ENCODE results near the gene TH. TPM values are rescaled to one million over a fixed set of nuclear protein-coding genes. Genes with fewer than 3 reads are reported as not detected.

The TH gene
- total and polyA plus RNA-seq, 5 donors: not detected

DNA sequence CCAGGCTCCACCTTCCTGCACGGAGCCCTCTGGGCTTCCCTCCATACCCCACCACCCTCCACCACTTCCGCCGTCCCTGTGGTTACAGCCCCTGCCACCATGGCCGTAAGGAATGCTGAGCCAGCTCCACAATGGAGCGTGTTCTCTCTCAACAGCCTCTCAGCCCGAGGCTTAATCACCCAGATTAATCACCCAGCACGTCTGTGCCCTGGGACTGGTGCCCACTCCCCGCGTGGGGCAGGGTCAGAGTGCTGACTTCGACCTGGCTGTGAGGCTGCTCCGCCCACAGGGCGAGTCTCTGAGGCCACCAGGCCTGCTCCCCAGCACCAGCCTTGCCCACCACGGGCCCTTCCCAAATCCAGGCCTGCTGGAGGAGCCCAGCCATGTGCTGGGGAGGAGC lies 4.0 kb upstream of the TH start:
- H3K4me1 ChIP-seq (ENCODE audit: control insufficient read depth, insufficient read depth, low read length): no peaks in the 10 kb centered on the region
- no peaks in the 10 kb centered on the region for H3K9me3 ChIP-seq (ENCODE audit: control insufficient read depth, low read length)
- no peak for DNase-seq
- H3K4me3 ChIP-seq (ENCODE audit: low read length): no peak overlapping the region
- H3K27me3 ChIP-seq (ENCODE audit: control insufficient read depth, insufficient read depth): no peaks in the 10 kb centered on the region
- H3K27ac ChIP-seq (ENCODE audit: low read length): no peak overlapping the region
- ATAC-seq: peak; percentile 34 to 46
- 43% methylated on average over 13 of the region's 13 CpGs for WGBS
- intact Hi-C loops (cut with DNase I): no loop called here

DNA sequence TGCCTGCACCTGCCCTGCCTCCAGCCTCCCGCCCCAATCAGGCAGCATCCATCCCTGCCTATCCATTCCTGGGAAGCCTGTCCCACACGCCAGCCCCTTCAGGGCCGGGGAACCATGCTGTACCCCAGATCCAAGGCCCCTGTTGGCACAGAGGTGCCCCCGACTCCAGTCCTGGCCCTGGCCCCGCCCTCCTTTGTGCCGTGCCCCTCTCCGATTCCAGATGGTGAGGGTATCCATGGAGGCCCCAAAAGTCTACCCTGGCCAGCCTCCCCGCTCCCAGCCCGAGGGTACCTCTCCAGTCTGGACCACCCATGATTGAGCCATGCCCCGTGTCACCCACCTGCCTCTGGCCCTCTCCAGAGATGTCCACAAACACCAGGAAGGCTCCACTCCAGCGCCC lies 2.7 kb upstream of the TH start:
- Histone ChIP-seq H3K4me3 (ENCODE audit: low read length) (no peak overlapping the region), H3K4me1 (ENCODE audit: control insufficient read depth, insufficient read depth, low read length) (no peaks in the 10 kb centered on the region), H3K27me3 (ENCODE audit: control insufficient read depth, insufficient read depth) (no peaks in the 10 kb centered on the region), H3K9me3 (ENCODE audit: control insufficient read depth, low read length) (no peaks in the 10 kb centered on the region), H3K27ac (ENCODE audit: low read length) (no peak overlapping the region)
- DNase-seq (no peak), ATAC-seq (no peak)
- WGBS: 89% methylated on average over 11 of the region's 11 CpGs
- intact Hi-C loops (cut with DNase I): no loop called here

DNA sequence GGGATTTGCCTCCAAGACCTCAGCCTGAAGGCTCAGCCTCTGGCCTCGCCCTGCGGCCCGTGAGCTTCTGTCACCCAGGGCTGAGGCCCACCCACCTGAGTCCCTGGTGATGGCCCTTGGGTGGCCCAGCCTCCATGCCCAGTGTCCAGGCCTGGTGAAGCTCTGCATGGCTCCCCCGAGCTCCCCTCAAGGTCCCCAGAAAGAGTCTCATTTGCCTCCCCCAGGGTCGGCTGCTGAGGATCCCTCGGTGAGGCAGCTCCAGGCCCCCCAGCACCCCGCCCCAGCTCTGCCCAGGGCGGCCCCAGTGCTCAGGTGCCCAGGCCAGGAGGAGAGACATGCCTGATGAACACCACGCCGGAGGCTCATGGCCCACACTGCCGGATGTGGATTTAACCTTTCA lies 2.1 kb upstream of the TH start:
- no peak overlapping the region for H3K4me3 ChIP-seq (ENCODE audit: low read length)
- H3K9me3 ChIP-seq (ENCODE audit: control insufficient read depth, low read length): no peaks in the 10 kb centered on the region
- no peak overlapping the region for H3K27ac ChIP-seq (ENCODE audit: low read length)
- H3K27me3 ChIP-seq (ENCODE audit: control insufficient read depth, insufficient read depth): no peaks in the 10 kb centered on the region
- intact Hi-C loops (cut with DNase I): no loop called here
- ATAC-seq: no peak
- WGBS: 57% methylated on average over 11 of the region's 11 CpGs
- H3K4me1 ChIP-seq (ENCODE audit: control insufficient read depth, insufficient read depth, low read length): no peaks in the 10 kb centered on the region
- no peak for DNase-seq

DNA sequence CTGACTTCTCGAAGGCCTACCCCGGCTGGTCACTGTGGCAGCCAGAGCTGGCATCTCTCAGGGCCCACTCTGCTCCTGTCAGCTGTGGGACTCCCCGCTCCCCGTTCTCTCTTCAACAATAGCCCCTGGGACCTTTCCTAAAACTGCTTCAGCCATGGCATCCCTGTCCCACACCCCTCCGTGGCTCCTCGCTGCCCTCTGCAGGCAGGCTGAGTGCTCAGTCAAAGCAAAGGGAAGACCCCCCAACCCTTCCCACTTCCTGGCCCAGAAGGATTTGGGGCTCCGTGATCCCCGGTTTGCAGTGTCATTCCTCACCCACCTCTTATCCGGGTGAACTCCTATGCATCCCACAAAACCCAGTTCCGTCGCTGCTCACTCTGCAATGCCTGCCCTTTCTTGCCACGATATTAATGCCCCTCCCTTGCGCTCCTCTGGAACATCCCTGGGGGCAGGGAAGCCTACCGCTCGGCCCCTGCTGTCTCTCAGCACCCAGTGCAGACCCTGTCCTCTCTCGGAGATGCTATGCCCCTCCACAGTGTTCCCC lies 1.6 kb upstream of the TH start:
- Histone ChIP-seq H3K4me1 (ENCODE audit: control insufficient read depth, insufficient read depth, low read length) (no peaks in the 10 kb centered on the region), H3K4me3 (ENCODE audit: low read length) (no peak overlapping the region), H3K9me3 (ENCODE audit: control insufficient read depth, low read length) (no peaks in the 10 kb centered on the region), H3K27me3 (ENCODE audit: control insufficient read depth, insufficient read depth) (no peaks in the 10 kb centered on the region), H3K27ac (ENCODE audit: low read length) (no peak overlapping the region)
- 78% methylated on average over 16 of the region's 16 CpGs for WGBS
- ATAC-seq (no peak), DNase-seq (no peak)
- intact Hi-C loops (cut with DNase I): no loop called here

DNA sequence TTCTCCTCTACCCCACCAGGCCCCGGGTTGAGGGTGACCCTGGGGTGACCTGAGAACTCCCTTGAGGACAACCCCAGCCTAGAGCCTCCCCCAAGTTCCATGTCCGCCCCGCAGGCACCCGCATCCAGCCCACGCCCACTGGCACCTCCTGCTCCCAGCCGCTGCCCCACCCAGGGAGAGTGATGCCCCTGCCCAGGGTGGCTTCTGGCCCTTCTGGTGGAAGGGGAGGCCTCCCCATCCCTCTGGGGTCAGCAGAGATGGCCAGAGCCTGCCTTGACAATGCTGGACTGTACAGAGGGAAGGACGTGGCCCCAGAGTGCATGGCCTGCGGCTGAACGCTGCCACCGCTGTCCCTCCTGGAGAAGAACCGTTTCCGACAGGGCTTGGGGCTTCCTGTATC lies 1.1 kb upstream of the TH start:
- no peak for ATAC-seq
- Histone ChIP-seq H3K27ac (ENCODE audit: low read length) (no peak overlapping the region), H3K27me3 (ENCODE audit: control insufficient read depth, insufficient read depth) (no peaks in the 10 kb centered on the region), H3K4me1 (ENCODE audit: control insufficient read depth, insufficient read depth, low read length) (no peaks in the 10 kb centered on the region), H3K9me3 (ENCODE audit: control insufficient read depth, low read length) (no peaks in the 10 kb centered on the region), H3K4me3 (ENCODE audit: low read length) (no peak overlapping the region)
- intact Hi-C loops (cut with DNase I): no loop called here
- WGBS: 83% methylated on average over 12 of the region's 12 CpGs
- peak in 1 of 3 donors; percentile 30 for DNase-seq

DNA sequence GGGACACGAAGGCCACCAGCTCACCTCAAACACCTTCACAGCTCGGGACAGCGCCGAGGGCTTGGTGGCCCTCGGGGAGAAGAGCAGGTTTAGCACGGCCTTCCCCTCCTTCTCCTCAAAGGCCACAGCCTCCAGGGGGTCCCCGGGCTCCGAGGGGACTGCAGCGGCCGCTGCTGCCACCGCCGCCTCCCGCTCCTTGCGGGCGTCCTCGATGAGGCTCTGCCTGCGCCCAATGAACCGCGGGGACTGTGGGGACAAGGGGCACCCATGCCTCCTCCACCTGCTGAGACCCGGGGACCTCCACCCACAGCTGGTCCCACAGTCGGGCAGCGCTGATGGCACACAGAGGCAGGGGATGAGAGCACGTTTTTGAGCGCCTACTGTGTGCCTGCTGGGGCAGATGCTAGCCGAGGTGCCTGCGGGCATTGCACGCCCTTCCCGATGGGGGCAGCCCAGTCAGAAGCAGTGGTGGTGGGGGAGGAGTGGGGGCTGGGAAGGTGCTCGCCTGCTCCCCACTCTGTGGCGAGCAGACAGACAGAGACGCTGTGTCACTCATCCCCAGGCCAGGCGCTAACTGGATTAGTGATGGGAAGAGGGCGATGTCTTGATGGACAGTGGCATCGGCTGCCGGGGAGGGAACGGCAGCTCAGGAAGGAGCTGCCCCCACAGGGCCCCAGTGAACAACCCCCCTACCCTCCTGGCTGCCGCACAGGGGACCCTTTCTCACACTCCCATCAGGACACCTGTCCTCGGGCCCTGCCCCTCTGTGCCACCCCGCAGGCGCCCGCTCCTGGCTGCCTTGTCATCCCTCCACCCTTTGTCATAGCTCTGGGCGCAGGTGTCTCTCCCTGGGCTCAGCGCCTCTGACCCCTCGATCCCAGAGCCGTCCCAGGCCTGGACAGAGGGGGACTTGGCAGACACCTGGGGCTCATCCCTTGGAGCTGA lies 1.7 kb downstream of the TH start:
- intact Hi-C loops (cut with DNase I): no loop called here
- no peak overlapping the region for H3K27ac ChIP-seq (ENCODE audit: low read length)

DNA sequence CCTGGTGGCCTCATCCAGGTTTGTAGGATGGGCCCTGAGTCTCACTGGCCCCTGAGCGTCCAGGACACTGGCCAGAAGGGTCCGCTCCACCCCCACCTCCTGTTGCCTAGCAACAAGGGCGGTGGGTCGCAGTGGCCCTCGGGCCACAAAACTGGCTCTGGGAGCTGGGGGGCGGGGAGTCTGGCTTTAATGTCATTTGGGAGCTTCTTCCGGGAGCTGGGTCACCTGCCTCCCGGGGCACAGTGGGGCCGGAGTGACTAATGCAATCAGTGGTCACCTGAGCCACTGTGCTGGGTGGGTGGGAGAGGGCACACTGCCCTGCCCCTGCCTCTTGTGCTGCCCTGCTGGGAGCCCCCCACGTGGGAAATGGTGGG lies 2.6 kb downstream of the TH start:
- Histone ChIP-seq H3K27me3 (ENCODE audit: control insufficient read depth, insufficient read depth) (no peaks in the 10 kb centered on the region), H3K9me3 (ENCODE audit: control insufficient read depth, low read length) (no peaks in the 10 kb centered on the region), H3K4me1 (ENCODE audit: control insufficient read depth, insufficient read depth, low read length) (no peaks in the 10 kb centered on the region), H3K4me3 (ENCODE audit: low read length) (no peak overlapping the region), H3K27ac (ENCODE audit: low read length) (no peak overlapping the region)
- DNase-seq (no peak), ATAC-seq (no peak)
- intact Hi-C loops (cut with DNase I): no loop called here
- WGBS: 66% methylated on average over 10 of the region's 10 CpGs

More for the DNA sequence above, 1.7 kb downstream of the TH start:
- H3K4me3 ChIP-seq (ENCODE audit: low read length): no peak overlapping the region
- no peaks in the 10 kb centered on the region for H3K9me3 ChIP-seq (ENCODE audit: control insufficient read depth, low read length)
- no peaks in the 10 kb centered on the region for H3K27me3 ChIP-seq (ENCODE audit: control insufficient read depth, insufficient read depth)
- WGBS: 76% methylated on average over 45 of the region's 45 CpGs
- H3K4me1 ChIP-seq (ENCODE audit: control insufficient read depth, insufficient read depth, low read length): no peaks in the 10 kb centered on the region
- ATAC-seq: no peak
- no peak for DNase-seq

DNA sequence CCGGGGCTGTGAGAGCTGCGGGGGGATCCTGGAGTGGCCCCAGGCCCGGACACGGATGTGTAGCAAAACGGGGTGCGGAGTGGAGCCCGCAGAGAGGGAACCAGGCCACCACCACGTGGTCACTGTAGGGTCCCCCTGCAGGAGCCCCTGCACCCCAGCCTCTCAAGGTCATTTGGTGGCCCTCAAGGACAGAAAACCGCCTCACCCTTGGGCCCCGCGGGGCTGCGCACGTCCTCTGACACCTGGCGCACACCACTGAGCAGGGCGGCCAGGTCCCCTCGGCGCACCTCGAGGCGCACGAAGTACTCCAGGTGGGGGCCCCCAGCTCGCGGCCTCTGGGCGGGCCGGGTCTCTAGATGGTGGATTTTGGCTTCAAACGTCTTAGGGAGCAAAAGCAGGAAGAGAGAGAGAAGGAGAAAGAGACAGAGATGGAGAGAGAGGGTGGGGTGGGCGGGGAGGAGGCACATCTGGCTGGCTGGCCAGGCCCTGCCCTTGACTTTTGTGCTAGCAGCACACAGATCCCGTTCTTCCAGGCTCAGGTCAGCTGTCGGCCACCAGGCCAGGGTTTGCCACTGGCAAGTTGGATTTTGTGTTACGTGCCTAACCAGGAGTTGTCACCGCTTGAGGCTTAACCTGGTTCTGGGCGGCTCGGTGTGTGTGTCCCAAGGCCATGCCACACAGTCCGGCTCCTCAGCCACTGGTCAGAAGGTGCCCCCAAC lies 3.2 kb downstream of the TH start:
- intact Hi-C loops (cut with DNase I): no loop called here
- ATAC-seq (no peak), DNase-seq (no peak)
- Histone ChIP-seq H3K9me3 (ENCODE audit: control insufficient read depth, low read length) (no peaks in the 10 kb centered on the region), H3K4me3 (ENCODE audit: low read length) (no peak overlapping the region), H3K27ac (ENCODE audit: low read length) (no peak overlapping the region), H3K4me1 (ENCODE audit: control insufficient read depth, insufficient read depth, low read length) (no peaks in the 10 kb centered on the region), H3K27me3 (ENCODE audit: control insufficient read depth, insufficient read depth) (no peaks in the 10 kb centered on the region)
- 85% methylated on average over 33 of the region's 33 CpGs for WGBS

DNA sequence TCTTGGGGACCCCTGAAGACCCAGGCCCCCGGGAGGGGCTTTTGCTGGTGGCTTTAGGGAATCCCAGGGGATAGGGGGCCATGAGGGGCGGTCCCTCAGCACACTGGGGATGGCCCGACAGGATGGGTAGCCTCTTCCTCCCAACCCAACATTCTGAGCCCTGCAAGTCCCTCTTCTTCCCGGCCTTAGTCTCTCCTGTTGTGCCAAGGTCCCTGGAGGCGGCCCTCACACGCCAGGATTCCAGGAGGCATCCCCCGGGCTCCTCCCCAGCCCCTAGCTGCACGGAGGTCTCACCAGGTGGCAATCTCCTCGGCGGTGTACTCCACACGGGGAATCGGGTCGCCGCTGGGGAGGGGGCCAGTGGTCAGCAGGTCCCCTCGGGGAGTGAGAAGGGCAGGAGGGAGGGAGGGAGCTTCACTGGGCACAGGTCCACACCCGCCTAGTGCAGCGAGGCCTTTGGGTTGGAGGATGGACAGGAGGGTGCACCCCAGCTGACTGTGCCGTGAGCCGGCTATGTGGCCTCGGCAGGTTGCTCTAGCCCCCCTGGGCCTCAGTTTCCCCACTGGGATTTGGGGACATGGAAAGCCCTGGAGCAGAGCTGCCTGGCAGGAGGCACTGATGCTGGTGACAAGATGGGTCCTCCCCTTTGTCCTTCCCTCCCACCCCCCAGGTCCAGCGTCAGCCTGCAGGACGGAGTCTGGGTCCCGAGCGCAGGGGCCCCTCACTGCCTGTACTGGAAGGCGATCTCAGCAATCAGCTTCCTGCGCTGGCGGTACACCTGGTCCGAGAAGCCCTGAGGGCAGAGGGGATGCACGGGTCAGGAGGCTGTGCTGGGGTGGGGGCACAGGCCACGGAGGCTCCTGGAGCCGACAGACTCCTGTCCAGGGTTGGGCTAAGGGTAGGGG lies 4.2 kb downstream of the TH start:
- no peaks in the 10 kb centered on the region for H3K9me3 ChIP-seq (ENCODE audit: control insufficient read depth, low read length)
- no peaks in the 10 kb centered on the region for H3K4me1 ChIP-seq (ENCODE audit: control insufficient read depth, insufficient read depth, low read length)
- DNase-seq (no peak), ATAC-seq (no peak)
- intact Hi-C loops (cut with DNase I): no loop called here
- no peaks in the 10 kb centered on the region for H3K27me3 ChIP-seq (ENCODE audit: control insufficient read depth, insufficient read depth)
- H3K27ac ChIP-seq (ENCODE audit: low read length): no peak overlapping the region
- WGBS: 72% methylated on average over 31 of the region's 31 CpGs
- H3K4me3 ChIP-seq (ENCODE audit: low read length): no peak overlapping the region

DNA sequence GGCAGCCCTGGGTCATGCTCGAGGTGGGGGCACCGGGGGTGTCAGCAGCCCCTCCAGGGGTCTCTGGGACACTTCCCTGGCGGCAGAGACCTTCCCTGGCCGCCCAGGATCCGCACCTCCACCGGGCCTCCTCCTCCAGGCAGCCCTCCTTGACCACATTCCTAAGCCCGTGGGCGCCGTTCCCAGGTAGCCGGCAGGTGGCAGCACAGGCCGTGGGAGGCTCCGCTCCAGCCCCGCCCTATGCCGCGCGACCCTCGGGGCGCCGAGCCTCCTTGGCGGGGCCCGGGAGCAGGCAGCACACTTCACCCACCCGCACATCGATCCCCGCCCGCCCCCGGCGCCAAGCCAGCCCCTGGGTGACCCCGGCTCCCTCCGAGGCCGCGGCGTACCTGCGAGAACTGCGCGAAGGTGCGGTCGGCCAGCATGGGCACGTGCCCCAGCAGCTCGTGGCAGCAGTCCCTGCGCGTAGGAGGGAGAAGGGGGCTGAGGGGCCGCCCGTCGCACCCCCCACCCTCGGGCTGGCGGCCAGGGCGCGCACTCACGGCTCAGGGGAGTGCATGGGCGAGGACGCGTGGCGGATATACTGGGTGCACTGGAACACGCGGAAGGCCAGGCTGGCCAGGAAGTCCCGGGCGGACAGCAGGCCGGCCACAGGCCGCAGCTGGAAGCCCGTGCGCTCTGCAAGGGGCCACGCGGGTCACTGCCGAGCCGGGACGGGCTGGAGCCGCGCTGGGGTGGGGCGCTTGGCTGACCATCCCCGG lies 5.3 kb downstream of the TH start:
- peak; percentile 36 to 41 for ATAC-seq
- peak overlapping the region; percentile 26 for H3K4me3 ChIP-seq (ENCODE audit: low read length)
- no peaks in the 10 kb centered on the region for H3K27me3 ChIP-seq (ENCODE audit: control insufficient read depth, insufficient read depth)
- no peaks in the 10 kb centered on the region for H3K4me1 ChIP-seq (ENCODE audit: control insufficient read depth, insufficient read depth, low read length)
- intact Hi-C loops (cut with DNase I): no loop called here
- no peak overlapping the region for H3K27ac ChIP-seq (ENCODE audit: low read length)
- DNase-seq: peak in 1 of 3 donors; percentile 76
- no peaks in the 10 kb centered on the region for H3K9me3 ChIP-seq (ENCODE audit: control insufficient read depth, low read length)
- WGBS: 8% methylated on average over 70 of the region's 70 CpGs
